Glutamatergic neuron (in vitro differentiated cells): ENCODE data around the gene ARL5C. TPM values are rescaled to one million over a fixed set of nuclear protein-coding genes. Genes with fewer than 3 reads are reported as not detected.

Experiments used
- DNase-seq: peaks from one replicate; pipeline ENCODE4 v3.0.0; 2022
- H3K27ac Mint-ChIP-seq: one replicate; pipeline ENCODE4 v1.8.0; 2020; ENCODE audit warnings: mild to moderate bottlenecking, mixed read lengths, inconsistent platforms; ENCODE audit not compliant: unreplicated experiment
- H3K27me3 Mint-ChIP-seq: one replicate; pipeline ENCODE4 v1.8.0; 2020; ENCODE audit warnings: mild to moderate bottlenecking, moderate library complexity, mixed read lengths, inconsistent platforms; ENCODE audit not compliant: unreplicated experiment
- H3K36me3 Mint-ChIP-seq: one replicate; pipeline ENCODE4 v1.8.0; 2020; ENCODE audit warnings: mild to moderate bottlenecking, mixed read lengths, inconsistent platforms; ENCODE audit not compliant: unreplicated experiment
- H3K4me1 Mint-ChIP-seq: one replicate; pipeline ENCODE4 v1.8.0; 2020; ENCODE audit warnings: mild to moderate bottlenecking, low read depth, mixed read lengths, inconsistent platforms; ENCODE audit not compliant: unreplicated experiment
- H3K4me3 Mint-ChIP-seq: one replicate; pipeline ENCODE4 v1.8.0; 2020; ENCODE audit warnings: mild to moderate bottlenecking, mixed read lengths, inconsistent platforms; ENCODE audit not compliant: unreplicated experiment
- H3K9me3 Mint-ChIP-seq: one replicate; pipeline ENCODE4 v1.8.0; 2020; ENCODE audit warnings: mild to moderate bottlenecking, moderate library complexity, mixed read lengths, inconsistent platforms; ENCODE audit not compliant: unreplicated experiment
- total RNA-seq: library from RNA; stranded (reverse); fragmentation: NEBNext Ultra II Directional; extraction: Animal tissue kit (Norgen Biotek cat#: 25700); gene quantifications from one replicate; pipeline ENCODE4 v1.2.1, GENCODE V29; 2021; ENCODE audit not compliant: unreplicated experiment
- TF ChIP-seq, protein P1 (sequence below): fragments of 200-600 bp; sonication (generic); IDR thresholded peaks from one replicate; pipeline ENCODE4 v1.5.0; 2021; ENCODE audit not compliant: partially characterized antibody, unreplicated experiment

ARL5C gene
- total RNA-seq, 1 donor from 2014 or later = not detected

DNA sequence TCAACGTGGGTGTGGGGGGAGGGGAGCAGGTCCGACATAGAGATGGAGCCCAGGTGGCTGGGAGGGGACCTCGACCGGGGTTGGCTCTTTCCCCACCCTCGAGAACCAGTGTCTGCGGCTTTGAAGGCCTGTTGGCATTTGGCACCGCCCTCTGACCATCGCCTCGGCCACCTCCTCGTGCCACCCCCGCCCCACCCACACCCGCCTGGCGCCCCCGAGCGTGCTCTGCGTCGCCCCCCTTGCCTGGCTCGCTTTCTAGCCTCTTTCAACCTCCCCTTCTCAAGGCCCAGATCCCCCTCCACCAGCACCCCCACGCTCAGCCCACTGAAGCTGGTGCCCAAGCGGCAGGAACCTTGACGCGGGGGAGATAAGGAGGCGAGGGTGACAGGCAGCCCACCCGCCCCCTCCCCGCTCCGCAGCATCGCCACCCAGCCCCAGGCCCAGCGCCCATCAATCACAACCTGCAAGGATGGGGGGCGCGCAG lies 30.9 kb upstream of the ARL5C start:
- DNase-seq = no peak

DNA sequence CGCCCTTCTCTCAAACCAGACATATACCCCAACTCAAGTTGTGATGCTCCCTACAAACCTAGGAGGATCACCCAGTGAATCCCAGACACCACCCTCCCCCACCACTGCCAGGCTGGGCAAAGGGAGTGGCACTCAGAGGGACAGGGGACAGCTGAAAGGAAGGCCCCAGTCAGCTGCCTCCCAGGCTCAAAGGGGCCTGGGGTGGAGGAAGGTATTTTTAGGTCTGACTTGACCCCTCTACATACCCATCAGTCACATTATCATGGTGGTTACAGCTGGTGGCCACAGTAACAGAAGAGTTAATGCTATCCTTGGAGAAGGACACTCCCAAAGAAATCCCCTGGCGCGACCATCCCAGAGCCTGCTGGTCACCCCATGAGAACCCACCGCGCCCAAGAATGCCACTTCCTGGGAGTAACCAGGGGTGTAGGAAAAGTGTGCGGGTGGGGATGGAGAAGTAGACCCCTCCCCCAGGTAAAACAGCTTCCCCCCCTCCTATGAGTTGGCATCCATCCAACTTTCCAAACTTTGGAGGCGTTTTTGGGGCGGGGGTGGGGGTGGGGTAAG lies 30.4 kb upstream of the ARL5C start:
- Mint-ChIP-seq H3K4me1 (peaks cover 38% of the 10 kb centered on the region), H3K27me3 (peaks cover 9% of the 10 kb centered on the region), H3K27ac (peak overlapping the region; percentile 28), H3K36me3 (peaks cover 5% of the 10 kb centered on the region), H3K4me3 (peak overlapping the region; percentile 87), H3K9me3 (peaks cover 13% of the 10 kb centered on the region)
- DNase-seq = no peak
- TF ChIP-seq, protein P1, sequence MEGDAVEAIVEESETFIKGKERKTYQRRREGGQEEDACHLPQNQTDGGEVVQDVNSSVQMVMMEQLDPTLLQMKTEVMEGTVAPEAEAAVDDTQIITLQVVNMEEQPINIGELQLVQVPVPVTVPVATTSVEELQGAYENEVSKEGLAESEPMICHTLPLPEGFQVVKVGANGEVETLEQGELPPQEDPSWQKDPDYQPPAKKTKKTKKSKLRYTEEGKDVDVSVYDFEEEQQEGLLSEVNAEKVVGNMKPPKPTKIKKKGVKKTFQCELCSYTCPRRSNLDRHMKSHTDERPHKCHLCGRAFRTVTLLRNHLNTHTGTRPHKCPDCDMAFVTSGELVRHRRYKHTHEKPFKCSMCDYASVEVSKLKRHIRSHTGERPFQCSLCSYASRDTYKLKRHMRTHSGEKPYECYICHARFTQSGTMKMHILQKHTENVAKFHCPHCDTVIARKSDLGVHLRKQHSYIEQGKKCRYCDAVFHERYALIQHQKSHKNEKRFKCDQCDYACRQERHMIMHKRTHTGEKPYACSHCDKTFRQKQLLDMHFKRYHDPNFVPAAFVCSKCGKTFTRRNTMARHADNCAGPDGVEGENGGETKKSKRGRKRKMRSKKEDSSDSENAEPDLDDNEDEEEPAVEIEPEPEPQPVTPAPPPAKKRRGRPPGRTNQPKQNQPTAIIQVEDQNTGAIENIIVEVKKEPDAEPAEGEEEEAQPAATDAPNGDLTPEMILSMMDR = no peak

More for the DNA sequence above, 30.9 kb upstream of the ARL5C start:
- H3K9me3 Mint-ChIP-seq = peaks cover 13% of the 10 kb centered on the region
- H3K36me3 Mint-ChIP-seq = peaks cover 5% of the 10 kb centered on the region
- peaks cover 9% of the 10 kb centered on the region for H3K27me3 Mint-ChIP-seq
- peak overlapping the region; percentile 83 for H3K4me3 Mint-ChIP-seq
- no peak overlapping the region for H3K27ac Mint-ChIP-seq
- peaks cover 38% of the 10 kb centered on the region for H3K4me1 Mint-ChIP-seq
- TF ChIP-seq, protein P1 = no peak

DNA sequence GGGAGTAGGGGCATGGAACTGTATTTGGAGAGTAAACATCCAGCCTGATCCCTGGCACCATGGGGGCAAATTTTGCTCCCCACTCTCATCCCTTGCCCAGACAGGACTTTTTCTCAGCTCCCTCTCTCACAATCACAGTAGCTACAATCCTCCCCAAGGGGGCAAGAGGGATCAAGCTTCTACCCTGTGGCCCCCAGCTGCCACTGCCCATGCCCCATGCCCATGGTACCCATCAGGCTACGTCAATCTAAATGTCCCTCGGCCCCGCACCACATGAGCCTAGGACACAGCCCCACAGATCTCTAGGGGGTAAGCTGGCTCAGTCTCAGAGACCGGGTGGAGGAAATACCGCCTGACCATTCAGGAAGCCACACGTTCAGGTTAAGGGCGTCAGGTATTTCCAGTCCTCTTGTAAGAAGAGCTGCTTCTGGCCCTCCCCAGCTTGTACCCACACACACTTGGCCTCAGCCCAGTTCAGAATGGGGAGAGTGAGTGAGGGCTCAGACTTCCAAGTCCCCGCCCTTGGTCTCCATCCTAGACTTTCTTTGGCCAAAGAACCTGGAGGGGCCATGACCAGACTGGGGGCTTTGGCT lies 29.7 kb upstream of the ARL5C start:
- Mint-ChIP-seq H3K4me3 (peak overlapping the region; percentile 87), H3K27ac (no peak overlapping the region)
- DNase-seq = no peak

DNA sequence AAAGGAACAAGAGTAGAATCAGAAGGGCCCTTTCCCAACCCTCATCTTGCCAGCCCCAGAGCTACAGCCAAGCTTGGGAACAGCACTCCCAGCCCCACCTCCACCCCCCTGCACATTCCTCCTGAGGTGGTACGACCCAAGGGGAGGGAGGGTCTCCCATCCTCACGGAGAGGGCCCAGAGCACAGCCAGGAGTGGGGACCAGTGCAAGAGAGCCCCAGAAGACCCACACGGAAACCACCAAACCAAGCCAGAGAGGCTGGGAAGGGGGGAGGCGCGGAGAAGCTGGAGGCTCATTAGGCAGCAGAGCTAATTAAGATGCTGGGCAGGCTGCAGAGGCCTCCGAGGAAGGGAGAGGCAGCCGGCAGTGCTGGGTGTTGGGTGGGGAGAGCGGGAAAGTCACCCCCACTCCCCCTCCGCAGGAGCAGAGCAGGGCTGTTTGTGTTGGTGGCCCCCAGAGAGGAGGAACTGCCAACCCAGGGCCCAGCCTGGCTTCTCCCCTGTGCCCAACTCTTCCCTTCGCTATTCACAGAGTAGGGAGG lies 29.1 kb upstream of the ARL5C start:
- H3K36me3 Mint-ChIP-seq = peaks cover 5% of the 10 kb centered on the region
- peak overlapping the region; percentile 87 for H3K4me3 Mint-ChIP-seq
- H3K4me1 Mint-ChIP-seq = peaks cover 34% of the 10 kb centered on the region
- DNase-seq = no peak
- H3K9me3 Mint-ChIP-seq = peaks cover 10% of the 10 kb centered on the region
- peak overlapping the region; percentile 40 for H3K27ac Mint-ChIP-seq
- TF ChIP-seq, protein P1 = no peak
- peaks cover 9% of the 10 kb centered on the region for H3K27me3 Mint-ChIP-seq

More for the DNA sequence above, 29.7 kb upstream of the ARL5C start:
- Mint-ChIP-seq H3K4me1 (peaks cover 34% of the 10 kb centered on the region), H3K27me3 (peaks cover 9% of the 10 kb centered on the region), H3K36me3 (peaks cover 5% of the 10 kb centered on the region), H3K9me3 (peaks cover 11% of the 10 kb centered on the region)
- TF ChIP-seq, protein P1 = no peak
